AG08395 (cell line): Measurements from ENCODE around the gene FAM120C.

ENCODE experiments used
- DNase-seq: peaks from one replicate; pipeline ENCODE4 v3.0.0; 2012; ENCODE audit warnings: mixed read lengths, low spot score

The FAM120C gene

DNA sequence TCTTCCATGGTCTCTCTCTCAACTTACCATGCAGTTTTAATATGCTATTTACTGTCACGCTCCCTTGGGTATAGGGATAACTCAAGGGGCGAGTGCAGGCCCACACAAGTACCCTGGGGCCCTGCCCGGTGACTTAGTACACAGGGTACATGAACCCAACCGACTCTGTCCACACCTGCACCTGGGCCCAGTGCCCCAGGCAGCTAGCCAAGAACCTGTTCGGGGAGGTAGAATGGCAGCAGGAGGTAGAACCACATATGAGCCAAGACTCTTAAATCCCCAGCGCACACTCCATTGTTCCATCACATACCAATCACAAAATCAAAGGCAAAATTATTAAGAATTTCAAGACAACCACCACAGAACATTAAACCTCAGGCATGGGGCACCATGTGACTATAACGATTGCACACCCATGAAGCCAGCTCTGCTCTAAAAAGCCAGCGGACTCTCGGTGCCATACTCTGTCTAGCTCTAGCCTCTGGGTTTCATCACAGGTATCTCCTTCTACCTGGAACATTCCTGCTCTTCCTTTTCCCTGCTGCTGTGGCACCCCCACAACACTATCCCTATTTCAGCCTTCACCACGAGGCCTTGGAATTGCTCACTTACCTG, 153.4 kb downstream of the FAM120C start:
- no peak for DNase-seq

DNA sequence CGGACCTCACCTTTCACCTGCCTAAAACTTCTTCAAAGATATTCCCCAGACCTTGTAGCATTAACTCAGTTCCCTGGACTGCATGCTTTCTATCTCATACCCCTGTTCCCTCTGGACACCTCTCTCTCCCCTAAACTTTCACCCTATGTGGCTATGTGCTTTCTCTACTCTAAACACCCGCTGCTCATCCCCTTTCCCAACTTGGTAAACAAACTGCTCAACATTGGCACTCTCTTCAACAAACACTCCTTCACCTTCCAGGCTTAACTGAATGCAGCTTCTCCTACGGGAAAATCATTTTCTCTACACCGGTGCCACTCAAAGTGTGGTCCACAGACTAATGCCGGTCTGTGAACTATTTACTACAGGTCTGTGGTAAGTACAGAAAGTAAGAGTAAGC, 158.7 kb downstream of the FAM120C start:
- DNase-seq = no peak
